HCT116 (cell line): ENCODE measurements around the gene SCN10A. TPM values are rescaled to one million over a fixed set of nuclear protein-coding genes. Genes with fewer than 3 reads are reported as not detected.

Experiments
- ATAC-seq: fragments of 200-7000 bp; cut with Tn5 transposase; 2 replicates; pipeline ENCODE4 v1.9.1; 2020; ENCODE audit warnings: mild to moderate bottlenecking, moderate library complexity
- BruUV-seq: library from RNA; stranded (reverse); fragments of 400-500 nt; replicated peaks from 2 replicates; lab custom pipeline; 2021; lab: Mats Ljungman, UMichigan
- CTCF ChIA-PET: fragments of 300-600 bp; sonication (Branson Sonifier 250); formaldehyde crosslinking; loops from one replicate; lab custom pipeline; 2021; ENCODE audit warnings: antibody characterized with exemption; lab: Charles Lee
- POLR2A ChIA-PET: fragments of 300-600, 350-600 bp; sonication (Branson Sonifier 250); formaldehyde crosslinking; loops from one replicate; lab custom pipeline; 2021; ENCODE audit warnings: antibody characterized with exemption; lab: Charles Lee
- RAD21 ChIA-PET, 2 experiments: fragments of 300-600 bp; sonication (Branson Sonifier 250); formaldehyde crosslinking; loops; one replicate each; lab custom pipeline; 2023; ENCODE audit warnings: low total read pairs in 2 of 2; ENCODE audit not compliant: uncharacterized antibody in 2 of 2, unreplicated experiment in 2 of 2, low non-redundant PET in 1 of 2; lab: Charles Lee
- DNase-seq: peaks from one replicate; pipeline ENCODE4 v3.0.0-alpha.2; 2010; ENCODE audit warnings: low read depth, low spot score
- H2AFZ ChIP-seq: fragments of 200-600 bp; shearing (Covaris generic), sonication (generic); 2 replicates; pipeline ENCODE4 v1.6.1; 2017; ENCODE audit warnings: low read depth, mixed run types, mixed read lengths, antibody characterized with exemption, low read length; ENCODE audit not compliant: poor library complexity, severe bottlenecking
- H3K27ac ChIP-seq: 2 replicates; pipeline ENCODE4 v1.5.1; 2012; ENCODE audit warnings: low read depth, low read length
- H3K27me3 ChIP-seq: fragments of 200-600 bp; sonication (generic); 2 replicates; pipeline ENCODE4 v1.6.1; 2016; ENCODE audit warnings: mixed run types, low read length, mixed read lengths; ENCODE audit not compliant: insufficient read depth
- H3K36me3 ChIP-seq, 2 experiments: fragments of 200-500 bp in 1 of 2; fragments of 200-600 bp in 1 of 2; sonication (Bioruptor generic) in 1 of 2; sonication (generic) in 1 of 2; 2 replicates each; pipeline versions ENCODE4 v1.5.1 to v1.6.1; 2014 to 2016; ENCODE audit warnings: low read length in 2 of 2, inconsistent platforms in 1 of 2, mixed read lengths in 1 of 2, mixed run types in 1 of 2; ENCODE audit not compliant: insufficient read depth in 2 of 2, control insufficient read depth in 1 of 2
- H3K4me1 ChIP-seq, 2 experiments: fragments of 200-600 bp in 1 of 2; sonication (generic) in 1 of 2; 2 replicates each; pipeline versions ENCODE4 v1.5.1 to v1.6.1; 2012 to 2017; ENCODE audit warnings: low read length in 2 of 2, inconsistent platforms in 1 of 2, mild to moderate bottlenecking in 1 of 2, mixed read lengths in 1 of 2, mixed run types in 1 of 2, moderate library complexity in 1 of 2; ENCODE audit not compliant: insufficient read depth in 2 of 2, control insufficient read depth in 1 of 2
- H3K4me2 ChIP-seq: fragments of 200-600 bp; sonication (generic); 2 replicates; pipeline ENCODE4 v1.6.1; 2017; ENCODE audit warnings: mixed run types, low read length, mixed read lengths
- H3K4me3 ChIP-seq, 2 experiments: fragments of 200-600 bp in 1 of 2; sonication (generic) in 1 of 2; replicated peaks in 1 of 2; 2 replicates each; pipeline ENCODE4 v1.5.1; 2011 to 2016; ENCODE audit warnings: low read length in 2 of 2, control low read depth in 1 of 2, low read depth in 1 of 2, mild to moderate bottlenecking in 1 of 2, mixed read lengths in 1 of 2, mixed run types in 1 of 2
- H3K79me2 ChIP-seq: fragments of 200-600 bp; sonication (generic); 2 replicates; pipeline ENCODE4 v1.6.1; 2017; ENCODE audit warnings: mild to moderate bottlenecking, mixed run types, low read length, moderate library complexity, mixed read lengths; ENCODE audit not compliant: insufficient read depth
- H3K9ac ChIP-seq: fragments of 200-600 bp; sonication (generic); 2 replicates; pipeline ENCODE4 v1.6.1; 2016; ENCODE audit warnings: low read length, mixed read lengths
- H3K9me2 ChIP-seq: fragments of 200-600 bp; sonication (generic), shearing (Covaris generic); 2 replicates; pipeline ENCODE4 v1.6.1; 2017; ENCODE audit warnings: mixed run types, mild to moderate bottlenecking, moderate library complexity; ENCODE audit not compliant: insufficient read depth
- H3K9me3 ChIP-seq, 2 experiments: fragments of 200-500 bp in 1 of 2; fragments of 200-600 bp in 1 of 2; sonication (Bioruptor generic) in 1 of 2; sonication (generic) in 1 of 2; 2 replicates each; pipeline ENCODE4 v1.6.1; 2014 to 2017; ENCODE audit warnings: low read length in 2 of 2, mixed read lengths in 2 of 2, inconsistent platforms in 1 of 2, low read depth in 1 of 2, mild to moderate bottlenecking in 1 of 2, mixed run types in 1 of 2, moderate library complexity in 1 of 2; ENCODE audit not compliant: control insufficient read depth in 1 of 2, insufficient read depth in 1 of 2
- H4K20me1 ChIP-seq: fragments of 200-600 bp; sonication (generic), shearing (Covaris generic); 2 replicates; pipeline ENCODE4 v1.6.1; 2017; ENCODE audit warnings: mixed run types, mild to moderate bottlenecking, moderate library complexity; ENCODE audit not compliant: insufficient read depth
- RAD21 ChIP-seq: IDR thresholded peaks from 2 replicates; pipeline ENCODE4 v1.6.1; 2012; ENCODE audit warnings: low read depth, mild to moderate bottlenecking
- ZBTB33 ChIP-seq: IDR thresholded peaks from 2 replicates; pipeline ENCODE4 v1.6.1; 2011; ENCODE audit warnings: mild to moderate bottlenecking, low read length, moderate library complexity; ENCODE audit not compliant: insufficient replicate concordance; ENCODE audit errors: extremely low read depth
- intact Hi-C: fragments of 100-400 bp; cut with micrococcal nuclease; formaldehyde crosslinking; loops from 2 replicates; pipeline ENCODE4 v1.10.0; 2022
- total RNA-seq: library from RNA; stranded (reverse); gene quantifications from one replicate; pipeline ENCODE4 v1.2.1, GENCODE V29; 2021; ENCODE audit not compliant: unreplicated experiment
- TF ChIP-seq, protein P1 (sequence below), 3 experiments: fragments of 200-600 bp in 1 of 3; sonication (generic) in 1 of 3; IDR thresholded peaks in 2 of 3; conservative IDR thresholded peaks in 1 of 3; 2 replicates each; pipeline ENCODE4 v1.5.1; 2012 to 2017; ENCODE audit warnings: low read depth in 2 of 3, low read length in 2 of 3, antibody characterized with exemption in 1 of 3, borderline replicate concordance in 1 of 3, control low read depth in 1 of 3, mild to moderate bottlenecking in 1 of 3, mixed read lengths in 1 of 3, mixed run types in 1 of 3, moderate library complexity in 1 of 3; ENCODE audit not compliant: insufficient read depth in 1 of 3
- TF ChIP-seq, protein P2 (sequence below): IDR thresholded peaks from 2 replicates; pipeline ENCODE4 v1.6.1; 2012

Gene SCN10A
- total RNA-seq, 1 experiment from 2014 or later = not detected

DNA sequence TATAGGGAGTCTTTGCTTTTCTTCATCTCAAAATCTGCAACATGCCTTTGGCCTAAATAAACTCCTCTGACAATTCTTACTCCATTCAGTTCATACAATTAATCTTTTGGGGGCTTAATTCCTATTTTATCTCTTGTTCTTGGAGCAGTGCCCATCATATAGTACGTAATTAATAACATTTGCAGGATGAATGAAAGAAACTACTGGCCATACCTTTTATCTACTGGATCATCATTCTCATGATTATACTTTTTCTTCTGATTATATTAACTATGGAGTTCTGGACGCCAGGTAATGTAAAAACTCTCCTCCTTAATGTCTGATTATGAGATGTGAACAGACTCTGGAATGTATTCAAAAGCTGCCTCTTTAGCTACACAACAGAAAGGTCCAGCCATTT is 120.0 kb downstream of the SCN10A start (continued):
- TF ChIP-seq, protein P1, sequence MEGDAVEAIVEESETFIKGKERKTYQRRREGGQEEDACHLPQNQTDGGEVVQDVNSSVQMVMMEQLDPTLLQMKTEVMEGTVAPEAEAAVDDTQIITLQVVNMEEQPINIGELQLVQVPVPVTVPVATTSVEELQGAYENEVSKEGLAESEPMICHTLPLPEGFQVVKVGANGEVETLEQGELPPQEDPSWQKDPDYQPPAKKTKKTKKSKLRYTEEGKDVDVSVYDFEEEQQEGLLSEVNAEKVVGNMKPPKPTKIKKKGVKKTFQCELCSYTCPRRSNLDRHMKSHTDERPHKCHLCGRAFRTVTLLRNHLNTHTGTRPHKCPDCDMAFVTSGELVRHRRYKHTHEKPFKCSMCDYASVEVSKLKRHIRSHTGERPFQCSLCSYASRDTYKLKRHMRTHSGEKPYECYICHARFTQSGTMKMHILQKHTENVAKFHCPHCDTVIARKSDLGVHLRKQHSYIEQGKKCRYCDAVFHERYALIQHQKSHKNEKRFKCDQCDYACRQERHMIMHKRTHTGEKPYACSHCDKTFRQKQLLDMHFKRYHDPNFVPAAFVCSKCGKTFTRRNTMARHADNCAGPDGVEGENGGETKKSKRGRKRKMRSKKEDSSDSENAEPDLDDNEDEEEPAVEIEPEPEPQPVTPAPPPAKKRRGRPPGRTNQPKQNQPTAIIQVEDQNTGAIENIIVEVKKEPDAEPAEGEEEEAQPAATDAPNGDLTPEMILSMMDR (IDR thresholded peaks at IDR 0.05 in 2 of 3, conservative IDR thresholded peaks at IDR 0.05 in 1 of 3; ENCODE audit: borderline replicate concordance in 1 of 3, insufficient read depth in 1 of 3, low read depth in 2 of 3, low read length in 2 of 3) = no peak
- TF ChIP-seq RAD21 = no peak
- TF ChIP-seq, protein P2, sequence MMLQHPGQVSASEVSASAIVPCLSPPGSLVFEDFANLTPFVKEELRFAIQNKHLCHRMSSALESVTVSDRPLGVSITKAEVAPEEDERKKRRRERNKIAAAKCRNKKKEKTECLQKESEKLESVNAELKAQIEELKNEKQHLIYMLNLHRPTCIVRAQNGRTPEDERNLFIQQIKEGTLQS = no peak

GRCh38 chr3:38690185-38690584 is 125.8 kb downstream of the SCN10A start:
- RAD21 ChIA-PET = no interaction called here
- Histone ChIP-seq H3K4me1 (no peaks in the 10 kb centered on the region), H3K9me3 (no peaks in the 10 kb centered on the region), H3K27me3 (no peaks in the 10 kb centered on the region), H2AFZ (no peak overlapping the region), H3K36me3 (no peaks in the 10 kb centered on the region), H3K9me2 (no peaks in the 10 kb centered on the region), H4K20me1 (no peaks in the 10 kb centered on the region), H3K79me2 (no peaks in the 10 kb centered on the region), H3K9ac (no peak overlapping the region), H3K4me3 (no peak overlapping the region), H3K4me2 (no peak overlapping the region), H3K27ac (no peak overlapping the region)
- POLR2A ChIA-PET = no interaction called here
- DNase-seq (no peak), ATAC-seq (no peak)
- CTCF ChIA-PET = no interaction called here
- no TSS peak for BruUV-seq
- intact Hi-C loops = no loop called here
- no peak for TF ChIP-seq ZBTB33
- TF ChIP-seq, protein P1 (IDR thresholded peaks at IDR 0.05 in 2 of 3, conservative IDR thresholded peaks at IDR 0.05 in 1 of 3; ENCODE audit: borderline replicate concordance in 1 of 3, insufficient read depth in 1 of 3, low read depth in 2 of 3, low read length in 2 of 3) = no peak
